Cardiac muscle cell (in vitro differentiated cells and primary cell): ENCODE results near the gene UNC5A. TPM values are rescaled to one million over a fixed set of nuclear protein-coding genes. Genes with fewer than 3 reads are reported as not detected.
A peak's percentile ranks its signal among the peaks of the same experiment; 100 is the strongest.
"Not testable (repeated sequence)": the region's sequence is repeated elsewhere in the genome, so short reads cannot be mapped to it uniquely, and the experiment has no call there.

Source experiments
- DNase-seq, 2 donors: peaks; one replicate each; pipeline versions ENCODE4 v3.0.0 to v3.0.0-alpha.2; 2010 to 2017; ENCODE audit warnings: low read depth in 1 of 2, low spot score in 1 of 2
- H3K27ac ChIP-seq: fragments of 200-600 bp; sonication (generic); 2 replicates; pipeline ENCODE4 v1.5.1; 2016
- H3K27me3 ChIP-seq: fragments of 200-600 bp; sonication (generic); 2 replicates; pipeline ENCODE4 v1.6.0; 2016; ENCODE audit warnings: control low read depth
- H3K36me3 ChIP-seq: fragments of 200-600 bp; sonication (generic); 2 replicates; pipeline ENCODE4 v1.5.1; 2016; ENCODE audit warnings: control low read depth
- H3K4me1 ChIP-seq: fragments of 200-600 bp; sonication (generic); 2 replicates; pipeline ENCODE4 v1.8.1; 2017; ENCODE audit warnings: low read depth, mild to moderate bottlenecking, mixed run types
- H3K4me3 ChIP-seq: fragments of 200-600 bp; sonication (generic); 2 replicates; pipeline ENCODE4 v1.5.1; 2016; ENCODE audit warnings: mild to moderate bottlenecking
- H3K9me3 ChIP-seq: fragments of 200-600 bp; sonication (generic); 2 replicates; pipeline ENCODE4 v1.5.1; 2017; ENCODE audit warnings: low read depth, mild to moderate bottlenecking, control low read depth
- polyA plus RNA-seq: library from polyadenylated mRNA; unstranded; fragments of >200 nt; fragmentation: Nextera tagmentation; extraction: Ambion mirVana; gene quantifications from 2 replicates; pipeline ENCODE4 v1.2.1, GENCODE V29; 2016
- total RNA-seq: library from RNA; depleted of rRNA; stranded (reverse); fragments of >200 nt; gene quantifications from 2 replicates; pipeline ENCODE4 v1.2.3, GENCODE V29; 2016
- TF ChIP-seq, protein P1 (sequence below): IDR thresholded peaks from 2 replicates; pipeline ENCODE4 v1.5.1; 2012; ENCODE audit warnings: low read depth, mild to moderate bottlenecking, low read length

UNC5A gene
- total and polyA plus RNA-seq, 2 experiments from 2014 or later, result 0.26 to 0.86 TPM

DNA sequence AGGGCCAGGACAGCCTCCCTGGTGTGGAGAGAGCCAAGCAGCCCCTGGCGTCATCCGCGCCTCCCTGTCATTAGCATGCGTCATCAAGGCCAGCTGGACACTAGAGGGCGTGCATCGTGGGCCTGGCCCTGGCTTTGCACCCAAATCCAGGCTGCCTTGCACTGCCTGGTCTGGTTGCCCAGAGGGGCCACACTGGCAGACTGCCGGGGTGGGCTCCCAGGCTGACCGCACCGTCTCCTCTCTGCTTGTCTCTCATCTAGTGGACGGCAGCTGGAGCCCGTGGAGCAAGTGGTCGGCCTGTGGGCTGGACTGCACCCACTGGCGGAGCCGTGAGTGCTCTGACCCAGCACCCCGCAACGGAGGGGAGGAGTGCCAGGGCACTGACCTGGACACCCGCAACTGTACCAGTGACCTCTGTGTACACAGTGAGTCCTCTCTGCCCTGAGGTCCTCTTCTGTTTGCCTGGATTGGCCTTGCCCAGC lies 59.8 kb downstream of the UNC5A start:
- TF ChIP-seq, protein P1, sequence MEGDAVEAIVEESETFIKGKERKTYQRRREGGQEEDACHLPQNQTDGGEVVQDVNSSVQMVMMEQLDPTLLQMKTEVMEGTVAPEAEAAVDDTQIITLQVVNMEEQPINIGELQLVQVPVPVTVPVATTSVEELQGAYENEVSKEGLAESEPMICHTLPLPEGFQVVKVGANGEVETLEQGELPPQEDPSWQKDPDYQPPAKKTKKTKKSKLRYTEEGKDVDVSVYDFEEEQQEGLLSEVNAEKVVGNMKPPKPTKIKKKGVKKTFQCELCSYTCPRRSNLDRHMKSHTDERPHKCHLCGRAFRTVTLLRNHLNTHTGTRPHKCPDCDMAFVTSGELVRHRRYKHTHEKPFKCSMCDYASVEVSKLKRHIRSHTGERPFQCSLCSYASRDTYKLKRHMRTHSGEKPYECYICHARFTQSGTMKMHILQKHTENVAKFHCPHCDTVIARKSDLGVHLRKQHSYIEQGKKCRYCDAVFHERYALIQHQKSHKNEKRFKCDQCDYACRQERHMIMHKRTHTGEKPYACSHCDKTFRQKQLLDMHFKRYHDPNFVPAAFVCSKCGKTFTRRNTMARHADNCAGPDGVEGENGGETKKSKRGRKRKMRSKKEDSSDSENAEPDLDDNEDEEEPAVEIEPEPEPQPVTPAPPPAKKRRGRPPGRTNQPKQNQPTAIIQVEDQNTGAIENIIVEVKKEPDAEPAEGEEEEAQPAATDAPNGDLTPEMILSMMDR, result peak; percentile 57
- Histone ChIP-seq H3K27ac (no peak overlapping the region), H3K4me1 (peaks cover 11% of the 10 kb centered on the region), H3K27me3 (peaks cover 4% of the 10 kb centered on the region), H3K36me3 (no peaks in the 10 kb centered on the region), H3K9me3 (no peaks in the 10 kb centered on the region), H3K4me3 (no peak overlapping the region)
- peak; percentile 65 to 73 for DNase-seq

DNA sequence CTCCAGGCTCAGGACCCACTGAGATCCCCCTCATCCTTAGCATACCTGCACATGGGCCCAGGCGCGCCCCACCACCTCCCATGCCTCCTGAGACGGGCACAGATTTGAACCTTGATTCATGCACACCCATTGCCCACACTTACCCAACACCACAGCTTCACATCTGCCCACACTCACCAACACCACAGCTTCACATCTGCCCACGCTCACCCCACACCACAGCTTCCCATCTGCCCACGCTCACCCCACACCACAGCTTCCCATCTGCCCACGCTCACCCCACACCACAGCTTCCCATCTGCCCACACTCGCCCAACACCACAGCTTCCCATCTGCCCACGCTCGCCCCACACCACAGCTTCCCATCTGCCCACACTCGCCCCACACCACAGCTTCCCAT lies 60.3 kb downstream of the UNC5A start:
- not testable (repeated sequence) for H3K27ac ChIP-seq, H3K27me3 ChIP-seq

DNA sequence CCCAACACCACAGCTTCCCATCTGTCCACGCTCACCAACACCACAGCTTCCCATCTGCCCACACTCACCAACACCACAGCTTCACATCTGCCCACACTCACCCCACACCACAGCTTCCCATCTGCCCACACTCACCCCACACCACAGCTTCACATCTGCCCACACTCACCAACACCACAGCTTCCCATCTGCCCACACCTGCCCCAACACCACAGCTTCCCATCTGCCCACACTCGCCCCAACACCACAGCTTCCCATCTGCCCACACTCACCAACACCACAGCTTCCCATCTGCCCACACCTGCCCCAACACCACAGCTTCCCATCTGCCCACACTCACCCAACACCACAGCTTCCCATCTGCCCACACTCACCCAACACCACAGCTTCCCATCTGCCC lies 62.2 kb downstream of the UNC5A start:
- DNase-seq, H3K9me3 ChIP-seq, H3K36me3 ChIP-seq, H3K27ac ChIP-seq, H3K27me3 ChIP-seq, H3K4me3 ChIP-seq, H3K4me1 ChIP-seq: not testable (repeated sequence)

More for the DNA sequence above, 60.3 kb downstream of the UNC5A start:
- not testable (repeated sequence) for H3K36me3 ChIP-seq, H3K9me3 ChIP-seq, H3K4me3 ChIP-seq, DNase-seq
- peaks cover 11% of the 10 kb centered on the region for H3K4me1 ChIP-seq

DNA sequence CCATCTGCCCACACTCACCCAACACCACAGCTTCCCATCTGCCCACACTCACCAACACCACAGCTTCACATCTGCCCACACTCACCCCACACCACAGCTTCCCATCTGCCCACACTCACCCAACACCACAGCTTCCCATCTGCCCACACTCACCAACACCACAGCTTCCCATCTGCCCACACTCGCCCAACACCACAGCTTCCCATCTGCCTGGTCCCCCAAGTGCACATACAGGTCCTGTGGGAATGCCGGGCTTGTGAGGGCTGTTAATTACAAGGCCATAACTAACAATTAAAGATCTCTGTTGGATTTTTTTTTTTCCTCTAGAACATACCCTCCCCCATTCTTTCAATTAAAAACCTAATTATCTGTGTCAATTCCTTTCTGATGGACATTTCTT lies 62.7 kb downstream of the UNC5A start:
- DNase-seq, H3K27ac ChIP-seq, H3K27me3 ChIP-seq, H3K4me1 ChIP-seq, H3K9me3 ChIP-seq, H3K4me3 ChIP-seq, H3K36me3 ChIP-seq: not testable (repeated sequence)

DNA sequence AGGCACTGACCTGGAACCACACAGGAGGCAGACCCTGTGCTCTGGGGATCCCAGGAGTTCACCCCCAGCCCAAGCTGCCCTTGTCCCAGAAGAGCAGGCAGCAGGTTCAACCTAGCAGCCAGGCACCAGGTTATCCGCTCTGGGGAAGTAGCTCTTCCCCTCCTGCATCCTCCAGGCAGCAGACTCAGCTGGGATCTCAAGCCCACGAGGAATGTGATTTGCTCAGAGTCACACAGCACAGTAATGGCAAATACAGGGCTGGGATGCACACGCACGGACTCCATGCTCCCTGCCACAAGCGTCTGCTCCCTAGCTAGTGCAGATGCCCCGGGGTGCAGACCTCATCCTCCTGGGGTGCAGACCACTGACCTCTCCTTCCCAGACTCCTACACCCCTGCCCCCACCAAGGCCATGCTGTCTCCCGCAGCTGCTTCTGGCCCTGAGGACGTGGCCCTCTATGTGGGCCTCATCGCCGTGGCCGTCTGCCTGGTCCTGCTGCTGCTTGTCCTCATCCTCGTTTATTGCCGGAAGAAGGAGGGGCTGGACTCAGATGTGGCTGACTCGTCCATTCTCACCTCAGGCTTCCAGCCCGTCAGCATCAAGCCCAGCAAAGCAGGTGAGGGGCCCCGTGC lies 63.3 kb downstream of the UNC5A start:
- peaks cover 4% of the 10 kb centered on the region for H3K4me1 ChIP-seq
- TF ChIP-seq, protein P1, result no peak
- H3K27me3 ChIP-seq, result no peaks in the 10 kb centered on the region
- no peak overlapping the region for H3K27ac ChIP-seq
- H3K9me3 ChIP-seq, result no peaks in the 10 kb centered on the region
- H3K36me3 ChIP-seq, result no peaks in the 10 kb centered on the region
- no peak for DNase-seq
- H3K4me3 ChIP-seq, result no peak overlapping the region

DNA sequence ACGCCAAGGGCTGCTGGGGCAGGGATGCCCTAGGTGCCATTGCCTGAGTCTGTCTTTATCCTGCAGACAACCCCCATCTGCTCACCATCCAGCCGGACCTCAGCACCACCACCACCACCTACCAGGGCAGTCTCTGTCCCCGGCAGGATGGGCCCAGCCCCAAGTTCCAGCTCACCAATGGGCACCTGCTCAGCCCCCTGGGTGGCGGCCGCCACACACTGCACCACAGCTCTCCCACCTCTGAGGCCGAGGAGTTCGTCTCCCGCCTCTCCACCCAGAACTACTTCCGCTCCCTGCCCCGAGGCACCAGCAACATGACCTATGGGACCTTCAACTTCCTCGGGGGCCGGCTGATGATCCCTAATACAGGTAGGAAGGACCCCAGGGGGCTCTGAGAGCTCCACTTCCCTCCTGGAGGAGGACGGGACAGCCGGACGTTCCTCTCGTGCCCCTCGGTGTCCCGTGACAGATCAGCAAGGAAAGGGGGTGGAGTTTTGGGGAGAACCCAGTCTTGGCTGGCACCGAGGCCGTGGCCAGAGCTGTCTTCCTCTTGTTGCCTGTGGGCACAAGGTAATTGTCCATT lies 63.9 kb downstream of the UNC5A start:
- Histone ChIP-seq H3K4me1 (peaks cover 4% of the 10 kb centered on the region), H3K36me3 (no peaks in the 10 kb centered on the region), H3K27ac (no peak overlapping the region), H3K9me3 (no peaks in the 10 kb centered on the region), H3K4me3 (no peak overlapping the region), H3K27me3 (no peaks in the 10 kb centered on the region)
- TF ChIP-seq, protein P1, result no peak
- no peak for DNase-seq

DNA sequence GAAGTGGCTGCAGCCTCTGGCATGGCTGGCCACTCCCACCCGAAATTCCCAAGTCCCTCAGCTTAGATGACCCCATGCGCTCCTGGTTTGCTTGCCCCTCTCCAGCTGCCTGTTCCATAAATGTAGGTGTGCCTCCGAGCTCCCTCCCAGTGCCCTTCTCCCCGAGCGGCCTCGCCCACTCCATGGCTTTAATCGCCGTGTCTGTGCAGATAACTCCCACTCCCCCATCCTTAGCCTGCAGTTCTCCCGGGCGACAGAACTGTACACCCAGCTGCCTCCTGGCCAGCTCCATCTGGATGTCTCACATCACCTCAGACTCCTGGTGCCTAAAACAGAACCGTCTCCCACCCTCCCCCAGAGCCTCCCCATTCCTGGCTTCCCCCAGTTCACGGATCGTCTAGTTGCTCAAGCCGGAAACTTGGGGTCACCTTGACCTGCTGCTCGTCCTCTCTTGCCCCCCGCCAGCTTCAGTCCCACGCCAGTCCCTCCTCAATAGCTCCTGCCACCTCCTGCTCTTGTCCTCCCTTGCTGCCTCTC lies 64.7 kb downstream of the UNC5A start:
- Histone ChIP-seq H3K27ac (no peak overlapping the region), H3K9me3 (no peaks in the 10 kb centered on the region), H3K27me3 (no peaks in the 10 kb centered on the region), H3K36me3 (no peaks in the 10 kb centered on the region), H3K4me1 (peaks cover 4% of the 10 kb centered on the region), H3K4me3 (no peak overlapping the region)
- DNase-seq, result no peak
- TF ChIP-seq, protein P1, result no peak
